Activated B cell treated with CpG ODN at 0.5 μM for 24 hours (primary cell): ENCODE results near the gene ACSS3. TPM values are rescaled to one million over a fixed set of nuclear protein-coding genes. Genes with fewer than 3 reads are reported as not detected.

Experiments
- ATAC-seq: fragments of 200-7000 bp; cut with Tn5 transposase; one replicate; pipeline ENCODE4 v1.10.0; 2021; ENCODE audit warnings: low read depth, mild to moderate bottlenecking, moderate library complexity
- CTCF ChIA-PET: fragments of 350-600 bp; sonication (Branson Sonifier 250); formaldehyde crosslinking; loops from one replicate; lab custom pipeline; 2021; ENCODE audit warnings: antibody characterized with exemption; lab: Charles Lee
- POLR2A ChIA-PET: fragments of 350-600 bp; sonication (Branson Sonifier 250); formaldehyde crosslinking; loops from one replicate; lab custom pipeline; 2021; ENCODE audit warnings: antibody characterized with exemption; lab: Charles Lee
- DNase-seq: peaks from one replicate; pipeline ENCODE4 v3.0.0; 2022
- H3K27ac Mint-ChIP-seq: one replicate; pipeline ENCODE4 v1.8.0; 2020; ENCODE audit warnings: mixed read lengths
- H3K27me3 Mint-ChIP-seq: one replicate; pipeline ENCODE4 v1.8.0; 2021; ENCODE audit warnings: mixed read lengths
- H3K36me3 Mint-ChIP-seq: one replicate; pipeline ENCODE4 v1.8.0; 2021; ENCODE audit warnings: low read depth, mixed read lengths
- H3K4me1 Mint-ChIP-seq: one replicate; pipeline ENCODE4 v1.8.0; 2021; ENCODE audit warnings: mixed read lengths
- H3K4me3 Mint-ChIP-seq: one replicate; pipeline ENCODE4 v1.8.0; 2020; ENCODE audit warnings: mild to moderate bottlenecking, mixed read lengths
- H3K9me3 Mint-ChIP-seq: one replicate; pipeline ENCODE4 v1.8.0; 2020; ENCODE audit warnings: mixed read lengths
- intact Hi-C: fragments of 100-400 bp; cut with micrococcal nuclease; formaldehyde crosslinking; loops from one replicate; pipeline ENCODE4 v1.15.1; 2024
- total RNA-seq: library from RNA; stranded (reverse); gene quantifications from 2 replicates; pipeline ENCODE4 v1.2.3, GENCODE V29; 2022
- TF ChIP-seq, protein P1 (sequence below): fragments of 200-600 bp; IDR thresholded peaks from one replicate; pipeline ENCODE4 v1.8.0; 2022; ENCODE audit warnings: antibody characterized with exemption, mild to moderate bottlenecking

ACSS3 gene
- total RNA-seq, 1 donor from 2014 or later, result not detected

- TF ChIP-seq, protein P1, sequence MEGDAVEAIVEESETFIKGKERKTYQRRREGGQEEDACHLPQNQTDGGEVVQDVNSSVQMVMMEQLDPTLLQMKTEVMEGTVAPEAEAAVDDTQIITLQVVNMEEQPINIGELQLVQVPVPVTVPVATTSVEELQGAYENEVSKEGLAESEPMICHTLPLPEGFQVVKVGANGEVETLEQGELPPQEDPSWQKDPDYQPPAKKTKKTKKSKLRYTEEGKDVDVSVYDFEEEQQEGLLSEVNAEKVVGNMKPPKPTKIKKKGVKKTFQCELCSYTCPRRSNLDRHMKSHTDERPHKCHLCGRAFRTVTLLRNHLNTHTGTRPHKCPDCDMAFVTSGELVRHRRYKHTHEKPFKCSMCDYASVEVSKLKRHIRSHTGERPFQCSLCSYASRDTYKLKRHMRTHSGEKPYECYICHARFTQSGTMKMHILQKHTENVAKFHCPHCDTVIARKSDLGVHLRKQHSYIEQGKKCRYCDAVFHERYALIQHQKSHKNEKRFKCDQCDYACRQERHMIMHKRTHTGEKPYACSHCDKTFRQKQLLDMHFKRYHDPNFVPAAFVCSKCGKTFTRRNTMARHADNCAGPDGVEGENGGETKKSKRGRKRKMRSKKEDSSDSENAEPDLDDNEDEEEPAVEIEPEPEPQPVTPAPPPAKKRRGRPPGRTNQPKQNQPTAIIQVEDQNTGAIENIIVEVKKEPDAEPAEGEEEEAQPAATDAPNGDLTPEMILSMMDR, result no peak
- no peak overlapping the region for H3K4me3 Mint-ChIP-seq
- H3K36me3 Mint-ChIP-seq, result no peaks in the 10 kb centered on the region
- ChIA-PET POLR2A (no interaction called here), CTCF (no interaction called here)
- no peak for ATAC-seq
- intact Hi-C loops, result no loop called here
- no peaks in the 10 kb centered on the region for H3K9me3 Mint-ChIP-seq
- no peak overlapping the region for H3K27ac Mint-ChIP-seq
- no peaks in the 10 kb centered on the region for H3K4me1 Mint-ChIP-seq
- DNase-seq, result no peak
- H3K27me3 Mint-ChIP-seq, result no peaks in the 10 kb centered on the region
Measured at GRCh38 chr12:81216739-81217138, 138.9 kb downstream of the ACSS3 start.

- CTCF ChIA-PET, result no interaction called here
- TF ChIP-seq, protein P1, result no peak
- DNase-seq (no peak), ATAC-seq (no peak)
- H3K4me3 Mint-ChIP-seq, result no peak overlapping the region
- H3K4me1 Mint-ChIP-seq, result no peaks in the 10 kb centered on the region
- POLR2A ChIA-PET, result no interaction called here
- H3K27me3 Mint-ChIP-seq, result no peaks in the 10 kb centered on the region
- intact Hi-C loops, result no loop called here
- no peaks in the 10 kb centered on the region for H3K36me3 Mint-ChIP-seq
- no peak overlapping the region for H3K27ac Mint-ChIP-seq
- no peaks in the 10 kb centered on the region for H3K9me3 Mint-ChIP-seq
Measured at GRCh38 chr12:81221681-81222080, 143.8 kb downstream of the ACSS3 start.

DNA sequence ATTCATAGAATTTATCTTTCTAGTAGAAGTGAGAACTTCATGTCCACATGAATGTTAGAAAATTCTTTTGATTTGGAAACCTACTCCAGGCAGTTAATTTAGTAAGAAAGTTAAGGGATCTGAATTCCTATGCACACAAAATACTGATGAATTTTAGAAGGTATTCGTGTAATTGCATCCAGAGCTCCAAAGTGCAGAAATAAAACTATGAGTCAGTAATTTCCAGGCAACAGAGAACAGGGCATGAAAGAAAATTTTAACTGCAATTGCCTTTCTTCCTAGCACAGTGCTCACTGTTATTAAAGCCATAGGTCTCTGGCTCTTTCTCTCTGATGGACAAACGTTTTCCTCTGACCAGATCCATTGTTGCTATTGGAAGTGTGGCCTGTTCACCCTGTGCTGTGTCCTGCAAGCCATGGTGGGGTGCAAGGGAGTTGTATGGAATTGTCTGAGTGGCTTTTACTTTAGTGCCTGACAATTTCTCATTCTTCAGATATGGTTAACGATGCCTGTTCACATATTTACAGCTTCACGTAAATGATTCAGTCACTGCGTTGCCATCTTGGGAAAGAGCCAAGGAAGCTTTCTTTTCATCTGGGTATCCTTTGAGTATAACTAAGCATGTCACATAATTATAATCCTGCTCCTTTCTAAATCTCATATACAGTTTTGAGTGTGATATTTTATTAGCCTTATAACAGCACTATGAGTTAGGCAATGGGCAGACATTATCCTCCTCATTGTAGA is 145.1 kb downstream of the ACSS3 start:
- CTCF ChIA-PET, result no interaction called here
- Mint-ChIP-seq H3K4me3 (no peak overlapping the region), H3K9me3 (no peaks in the 10 kb centered on the region), H3K27ac (no peak overlapping the region), H3K27me3 (no peaks in the 10 kb centered on the region), H3K36me3 (no peaks in the 10 kb centered on the region), H3K4me1 (no peaks in the 10 kb centered on the region)
- POLR2A ChIA-PET, result no interaction called here
- intact Hi-C loops, result no loop called here
- no peak for DNase-seq
- no peak for ATAC-seq
- TF ChIP-seq, protein P1, result no peak

DNA sequence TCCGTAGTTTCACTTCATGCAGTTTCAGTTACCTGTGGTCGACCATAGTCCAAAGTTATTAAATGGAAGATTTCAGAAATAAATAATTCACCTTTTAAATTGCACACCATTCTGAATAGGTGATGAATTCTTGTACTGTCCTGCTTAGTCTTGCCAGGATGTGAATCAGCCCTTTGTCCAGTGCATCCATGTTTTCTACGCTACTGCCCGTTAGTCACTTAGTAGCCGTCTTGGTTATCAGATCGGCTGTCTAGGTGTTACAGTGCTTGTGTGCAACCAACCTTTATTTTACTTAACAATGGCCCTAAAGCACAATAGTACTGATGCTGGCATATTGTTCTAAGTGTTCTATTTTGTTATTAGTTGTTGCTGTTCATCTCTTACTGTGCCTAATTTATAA is 146.7 kb downstream of the ACSS3 start:
- ATAC-seq (no peak), DNase-seq (no peak)
- H3K4me3 Mint-ChIP-seq, result no peak overlapping the region
- intact Hi-C loops, result no loop called here
- CTCF ChIA-PET, result no interaction called here
- no peaks in the 10 kb centered on the region for H3K9me3 Mint-ChIP-seq
- H3K4me1 Mint-ChIP-seq, result no peaks in the 10 kb centered on the region
- H3K36me3 Mint-ChIP-seq, result no peaks in the 10 kb centered on the region
- H3K27ac Mint-ChIP-seq, result no peak overlapping the region
- POLR2A ChIA-PET, result no interaction called here
- TF ChIP-seq, protein P1, result no peak
- H3K27me3 Mint-ChIP-seq, result no peaks in the 10 kb centered on the region

GRCh38 chr12:81229759-81230158 is 151.9 kb downstream of the ACSS3 start:
- Mint-ChIP-seq H3K27ac (no peak overlapping the region), H3K4me3 (no peak overlapping the region), H3K36me3 (no peaks in the 10 kb centered on the region), H3K4me1 (no peaks in the 10 kb centered on the region), H3K27me3 (no peaks in the 10 kb centered on the region), H3K9me3 (no peaks in the 10 kb centered on the region)
- no peak for ATAC-seq
- intact Hi-C loops, result no loop called here
- DNase-seq, result no peak
- TF ChIP-seq, protein P1, result no peak
- POLR2A ChIA-PET, result no interaction called here
- CTCF ChIA-PET, result no interaction called here
